ENCODE data around the gene INSR.

INSR gene

DNA sequence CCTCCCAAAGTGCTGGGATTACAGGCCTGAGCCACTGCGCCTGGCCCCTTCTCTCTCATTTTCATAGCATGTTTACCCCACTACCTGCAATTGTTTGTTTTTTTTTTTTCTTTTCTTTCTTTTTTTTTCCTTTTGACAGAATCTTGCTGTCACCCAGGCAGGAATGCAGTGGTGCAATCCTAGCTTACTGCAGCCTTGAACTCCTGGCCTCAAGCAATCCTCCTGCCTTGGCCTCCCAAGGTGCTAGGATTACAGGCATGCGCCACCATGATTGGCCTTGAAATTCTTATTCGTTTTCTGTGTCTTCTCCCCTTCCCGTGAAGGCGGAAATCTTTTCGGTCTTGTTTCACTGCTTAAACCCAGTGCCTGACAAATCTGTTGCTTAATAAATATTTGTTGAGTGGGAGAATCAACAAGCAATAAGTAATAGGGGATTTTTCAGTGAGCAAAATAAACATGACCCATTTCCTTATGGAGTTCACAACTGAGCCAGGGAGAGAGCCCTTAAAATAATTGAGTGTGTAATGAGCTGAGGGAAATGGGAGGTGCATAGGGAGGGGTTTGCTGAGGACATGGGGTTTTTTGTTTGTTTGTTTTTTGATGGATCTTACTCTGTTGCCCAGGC is 1.8 kb upstream of the INSR start:
- no peak for DNase-seq (ENCODE audit: low read depth in 2 of 3, low spot score in 2 of 3)

DNA sequence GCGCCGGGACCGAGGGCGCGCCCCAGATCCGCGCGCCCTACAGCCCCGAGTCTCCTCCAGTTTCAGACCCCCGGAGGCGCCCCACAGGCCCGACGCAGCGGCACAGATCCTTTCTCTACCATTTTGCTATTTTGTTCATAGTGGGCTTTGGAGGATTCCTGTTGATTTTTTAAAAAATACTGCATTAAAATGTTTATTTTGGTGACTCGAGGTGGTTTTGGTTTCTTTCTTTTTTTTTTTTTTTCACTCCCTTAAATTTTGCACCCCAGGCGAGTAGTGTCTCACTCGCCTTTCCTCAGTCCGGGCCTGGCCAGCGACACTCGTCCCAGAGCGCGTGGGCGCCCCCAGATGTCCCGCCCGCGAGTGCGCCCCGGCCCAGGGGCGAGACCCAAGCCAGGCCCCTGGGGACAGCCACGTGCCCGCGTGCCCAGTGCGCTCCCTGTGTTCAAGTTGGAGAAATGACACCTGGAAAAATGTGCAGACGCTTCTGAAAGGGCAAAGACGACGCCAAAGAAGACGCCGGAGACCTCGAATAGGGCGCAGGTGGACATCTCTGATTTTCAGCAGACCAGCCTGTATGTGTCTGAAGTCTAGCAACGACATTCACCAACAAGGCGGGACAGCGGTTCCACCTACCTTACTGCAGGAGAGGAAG is 471 bp upstream of the INSR start:
- DNase-seq (ENCODE audit: low read depth in 2 of 3, low spot score in 2 of 3), result peak in 1 of 3 experiments; percentile 6

DNA sequence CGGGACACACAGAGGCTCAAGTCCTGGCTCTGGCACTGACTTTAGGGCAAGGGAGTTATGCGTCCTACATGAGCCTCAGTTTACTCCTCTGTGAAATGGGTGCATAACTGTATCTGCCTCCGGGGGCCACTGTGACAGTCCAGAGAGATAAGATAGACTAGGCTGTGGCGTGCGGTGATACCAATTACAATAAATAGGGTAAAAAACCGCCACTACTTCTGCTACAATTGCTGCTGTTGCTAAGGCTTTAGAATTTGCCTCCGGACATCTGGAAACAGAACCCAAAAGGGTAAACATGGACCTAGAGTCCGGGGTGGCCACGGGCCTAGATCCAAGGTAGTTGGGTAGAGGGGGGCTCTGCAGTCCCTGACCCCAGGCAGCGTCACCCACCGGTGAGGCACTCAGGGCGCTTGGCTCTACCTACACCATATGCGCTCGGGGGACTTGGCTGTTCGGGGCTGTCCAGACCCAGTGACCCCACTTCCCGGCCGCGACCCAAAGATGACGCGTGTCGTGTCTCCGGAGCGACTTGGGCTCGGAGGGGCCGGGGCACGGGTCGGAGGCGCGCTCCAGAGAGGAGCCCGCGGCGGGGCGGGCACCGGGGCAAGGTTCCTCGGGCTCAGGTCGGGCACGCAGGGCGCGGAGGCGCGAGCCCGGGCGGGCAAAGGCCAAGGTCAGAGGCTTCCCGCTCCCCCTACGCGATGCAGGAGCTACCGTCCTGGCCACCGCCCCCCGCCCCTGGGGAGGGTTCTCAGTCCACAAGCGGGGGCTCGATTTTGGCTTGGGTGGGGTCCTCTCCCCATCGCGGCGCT is 1.1 kb downstream of the INSR start:
- no peak for DNase-seq (ENCODE audit: low read depth in 2 of 3, low spot score in 2 of 3)

DNA sequence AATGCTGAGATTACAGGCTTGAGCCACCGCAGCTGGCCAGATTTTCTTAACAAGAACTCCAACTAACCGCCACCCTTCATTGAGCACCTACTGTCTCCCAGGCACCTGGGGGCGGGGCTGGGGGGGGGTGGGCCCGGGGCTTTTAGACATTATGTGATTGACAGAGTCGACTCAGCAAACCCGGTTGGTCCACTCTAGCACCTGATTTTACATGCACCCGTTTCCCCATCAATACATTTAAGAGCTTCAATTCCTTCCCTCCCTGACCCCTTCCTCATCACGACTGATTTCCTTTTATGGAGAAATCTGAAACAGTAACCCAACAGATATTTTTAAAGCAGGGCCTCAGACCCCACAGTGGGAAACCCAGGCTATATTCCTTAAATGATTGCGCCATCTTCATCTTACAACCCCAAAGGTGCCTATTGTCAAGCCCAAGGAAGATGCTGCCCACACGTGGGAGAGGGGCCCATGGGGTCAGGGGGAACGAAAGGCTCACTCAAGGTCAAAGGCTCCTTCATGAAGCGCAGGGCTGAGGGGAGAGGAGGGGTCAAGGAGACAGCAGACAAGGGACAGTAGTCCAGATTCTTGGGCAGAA is 1.8 kb downstream of the INSR start:
- no peak for DNase-seq (ENCODE audit: low read depth in 2 of 3, low spot score in 2 of 3)

DNA sequence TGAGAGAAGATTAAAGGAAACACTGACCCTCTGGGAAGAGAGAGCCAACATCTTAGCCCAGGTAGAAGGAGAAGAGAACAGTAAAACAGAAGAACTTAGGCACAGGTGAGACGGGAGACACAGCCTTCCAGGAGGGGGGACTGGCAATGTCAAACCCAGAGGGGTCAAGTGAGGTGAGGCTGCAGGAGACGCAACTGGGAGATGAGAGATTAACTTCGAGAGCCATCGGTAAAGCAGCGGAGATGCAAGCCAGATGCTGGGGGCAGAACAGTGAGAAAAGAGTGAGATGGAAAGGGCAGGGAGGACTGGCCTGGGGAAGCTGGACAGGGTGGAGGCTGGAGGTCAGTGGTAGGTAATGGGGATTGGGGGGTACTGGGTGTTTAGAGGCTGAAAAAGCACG is 5.2 kb downstream of the INSR start:
- no peak for DNase-seq (ENCODE audit: low read depth in 2 of 3, low spot score in 2 of 3)

DNA sequence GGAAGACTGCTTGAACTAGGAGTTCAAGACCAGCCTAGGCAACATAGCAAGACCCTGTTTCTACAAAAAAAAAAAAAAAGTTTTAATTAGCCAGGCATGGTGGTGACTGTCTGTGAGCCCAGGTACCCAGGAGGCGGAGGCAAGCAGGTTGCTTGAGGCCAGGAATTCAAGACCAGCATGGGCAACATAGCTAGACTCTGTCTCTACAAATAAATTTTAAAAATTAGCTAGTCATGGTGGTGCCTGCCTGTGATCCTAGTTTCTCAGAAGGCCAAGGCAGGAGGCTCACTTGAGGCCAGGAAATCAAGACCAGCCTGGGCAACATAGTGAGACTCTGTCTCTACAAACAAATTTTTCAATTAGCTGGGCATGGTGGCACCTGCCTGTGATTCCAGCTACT is 6.1 kb downstream of the INSR start:
- DNase-seq (ENCODE audit: low read depth in 2 of 3, low spot score in 2 of 3), result no peak

DNA sequence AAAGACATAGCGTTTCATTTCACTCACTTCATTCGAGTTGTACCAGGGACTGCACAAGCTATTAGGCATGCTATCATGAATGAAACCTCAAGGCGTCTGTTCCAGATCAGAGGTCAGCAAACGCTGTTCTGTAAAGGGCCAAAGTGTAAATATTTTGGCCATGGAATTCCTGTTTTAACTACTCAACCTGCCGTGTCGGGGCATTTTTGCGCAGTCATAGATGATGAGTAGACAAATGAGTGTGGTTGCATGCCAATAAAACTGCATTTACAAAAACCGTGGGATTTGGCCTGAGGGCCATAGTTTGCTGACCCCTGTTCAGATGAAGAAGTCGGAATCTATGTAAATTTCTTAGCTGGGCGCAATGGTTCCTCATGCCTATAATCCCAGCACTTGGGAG is 6.5 kb downstream of the INSR start:
- DNase-seq (ENCODE audit: low read depth in 2 of 3, low spot score in 2 of 3), result no peak

DNA sequence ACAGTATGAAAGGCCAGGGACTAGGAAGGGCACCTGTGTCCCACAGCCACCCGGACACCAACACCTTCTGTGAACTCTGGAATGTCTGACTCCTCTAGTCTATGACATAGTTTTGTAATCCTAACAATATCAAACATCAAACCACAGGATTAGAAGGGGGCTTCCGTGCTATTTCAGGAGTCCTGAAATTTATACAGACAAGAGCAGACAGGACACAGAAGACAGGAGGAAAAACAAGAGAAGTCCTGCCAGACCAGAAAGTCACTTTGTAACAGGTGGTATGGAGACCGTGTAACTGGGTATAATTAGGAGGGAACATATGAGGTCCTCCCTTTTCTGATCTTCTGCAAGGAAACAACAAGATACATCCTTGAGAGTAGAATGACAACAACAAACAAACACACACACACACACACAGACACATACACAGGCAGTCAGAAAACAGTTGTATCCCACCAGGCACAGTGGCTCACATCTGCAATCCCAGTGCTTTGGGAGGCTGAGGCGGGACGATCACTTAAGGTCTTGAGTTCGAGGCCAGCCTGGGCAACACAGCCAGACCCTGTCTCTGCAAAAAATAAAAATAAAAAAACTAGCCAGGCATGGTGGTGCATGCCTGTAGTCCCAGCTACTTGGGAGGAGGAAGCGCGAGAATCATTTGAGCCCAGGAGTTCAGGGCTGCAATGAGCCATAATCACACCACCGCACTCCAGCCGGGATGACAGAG is 13.1 kb downstream of the INSR start:
- no peak for DNase-seq (ENCODE audit: low read depth in 2 of 3, low spot score in 2 of 3)

DNA sequence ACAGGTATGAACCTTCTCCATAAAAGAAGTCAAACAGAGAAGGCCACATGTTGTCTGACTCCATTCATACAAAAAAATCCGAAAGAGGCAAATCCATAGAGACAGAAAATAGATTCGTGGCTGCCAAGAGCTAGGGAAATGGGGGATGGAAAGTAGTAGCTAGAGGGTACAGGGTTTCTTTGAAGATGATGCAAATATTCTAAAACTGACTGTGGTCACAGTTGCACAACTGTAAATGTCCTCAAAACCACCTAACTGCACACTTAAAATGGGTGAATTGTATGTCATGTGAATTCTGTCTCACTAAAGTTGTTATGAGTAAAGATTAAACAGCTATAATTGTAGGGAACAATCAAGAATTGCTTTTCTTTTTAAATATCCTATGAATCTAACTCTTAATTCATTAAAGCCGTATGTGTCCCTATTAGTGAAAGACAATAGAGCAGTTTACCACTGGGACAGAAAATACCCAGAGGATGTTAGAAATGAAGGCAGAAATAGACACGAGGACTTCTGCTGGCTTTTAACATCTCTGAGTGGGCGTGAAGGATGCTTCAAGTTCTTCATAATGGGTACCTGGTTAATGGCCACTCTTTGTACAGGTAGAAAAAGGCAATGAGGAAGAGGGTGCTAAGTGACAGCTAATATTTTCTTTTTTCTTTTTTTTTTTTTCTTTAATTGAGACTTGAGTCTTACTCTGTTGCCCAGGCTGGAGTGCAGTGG is 21.2 kb downstream of the INSR start:
- no peak for DNase-seq (ENCODE audit: low read depth in 2 of 3, low spot score in 2 of 3)

DNA sequence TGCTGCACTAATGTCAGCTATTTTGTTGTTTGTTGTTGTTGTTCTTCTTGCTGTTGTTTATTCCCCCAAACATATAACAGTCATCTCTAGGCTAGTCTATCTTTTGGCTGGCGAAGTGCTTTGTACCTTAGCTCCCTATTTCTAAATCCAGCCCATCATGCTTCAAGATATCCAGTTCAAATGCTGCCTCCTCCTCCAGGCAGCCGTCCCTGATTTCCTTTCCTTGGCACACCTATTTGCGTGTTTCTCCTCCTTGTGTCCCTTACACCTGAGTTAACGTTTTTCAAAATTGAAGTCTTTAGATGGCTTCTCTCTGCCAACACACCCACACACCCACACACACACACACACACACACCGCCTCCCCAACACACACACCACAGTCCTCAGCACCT is 25.5 kb downstream of the INSR start:
- DNase-seq (ENCODE audit: low read depth in 2 of 3, low spot score in 2 of 3), result no peak

DNA sequence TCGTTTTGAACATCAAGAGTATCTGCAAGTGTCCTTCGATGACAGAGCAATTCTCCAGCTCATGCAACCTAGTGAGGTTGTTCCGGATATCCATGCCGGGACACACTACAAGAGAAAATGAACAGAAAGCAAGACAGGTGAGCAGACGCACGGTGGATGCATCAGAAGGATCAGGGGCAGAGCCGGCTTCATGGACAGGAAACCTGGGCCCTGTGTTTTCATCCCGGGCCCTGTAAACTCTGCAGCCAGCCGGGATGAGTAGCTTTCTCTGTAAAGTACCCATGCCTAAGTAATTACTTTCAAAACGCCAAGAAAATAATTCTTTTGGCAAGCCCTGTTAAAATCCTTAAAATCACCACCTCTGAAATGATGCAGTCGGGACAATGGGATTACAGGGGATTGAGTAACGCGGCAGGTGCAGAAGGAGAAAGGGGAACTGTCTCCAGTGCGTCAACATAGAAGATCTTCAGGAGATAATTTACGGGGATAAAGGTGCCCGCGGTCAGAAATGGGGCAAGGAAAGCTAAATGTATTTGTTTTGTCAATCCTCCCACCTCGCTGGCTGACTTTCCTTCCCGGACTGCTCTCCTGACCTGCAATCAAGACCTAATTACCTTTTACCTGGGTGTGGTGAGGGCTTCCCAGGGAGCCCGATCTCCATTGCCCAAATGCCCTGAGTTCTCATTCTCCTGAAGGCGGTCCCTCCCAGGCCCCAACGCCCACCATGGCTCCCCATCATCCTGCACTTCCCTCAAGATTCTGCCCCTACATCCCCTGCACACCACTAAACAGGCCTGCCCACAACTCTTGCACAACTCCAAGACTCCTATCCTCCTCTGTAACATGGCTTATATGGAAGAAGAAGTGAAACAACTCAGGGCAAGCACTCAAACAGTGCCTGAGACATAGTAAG is 26.2 kb downstream of the INSR start:
- DNase-seq (ENCODE audit: low read depth in 2 of 3, low spot score in 2 of 3), result no peak

DNA sequence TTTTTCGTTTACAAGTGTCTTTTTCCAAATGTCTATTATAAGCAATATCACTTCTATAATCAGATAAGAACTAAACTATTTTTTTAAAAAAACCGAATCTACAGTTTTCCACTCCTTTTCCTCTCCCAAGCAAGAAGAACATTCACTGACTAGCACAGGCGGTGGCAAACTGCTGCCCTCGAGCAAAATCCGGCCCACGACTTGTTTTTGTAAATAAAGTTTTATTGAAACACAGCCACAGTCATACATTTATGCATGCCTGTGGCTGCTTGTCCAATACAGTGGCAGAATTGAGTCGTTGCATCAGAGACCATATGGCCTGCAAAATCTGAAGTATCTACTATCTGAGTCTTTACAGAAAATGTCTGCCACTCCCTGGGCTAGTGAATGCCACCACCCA is 27.4 kb downstream of the INSR start:
- no peak for DNase-seq (ENCODE audit: low read depth in 2 of 3, low spot score in 2 of 3)

DNA sequence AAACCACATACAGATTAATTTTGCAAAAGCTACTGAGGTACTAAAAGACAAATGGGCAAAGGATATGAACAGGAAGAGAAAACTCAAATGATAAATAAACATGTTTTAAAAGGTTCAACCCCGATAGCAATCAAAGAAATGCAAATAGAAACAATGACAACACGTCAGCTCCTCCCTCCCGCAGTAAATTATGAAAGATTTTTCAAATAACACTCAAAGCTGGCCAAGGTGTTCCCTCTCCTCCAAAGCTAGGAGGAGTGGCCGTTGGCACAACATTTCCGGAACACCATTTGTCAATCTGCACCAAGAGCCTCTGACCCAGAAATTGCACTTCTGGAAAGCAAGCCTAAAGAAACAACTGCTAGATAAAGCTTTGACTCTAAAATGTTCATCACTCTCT is 28.3 kb downstream of the INSR start:
- no peak for DNase-seq (ENCODE audit: low read depth in 2 of 3, low spot score in 2 of 3)

DNA sequence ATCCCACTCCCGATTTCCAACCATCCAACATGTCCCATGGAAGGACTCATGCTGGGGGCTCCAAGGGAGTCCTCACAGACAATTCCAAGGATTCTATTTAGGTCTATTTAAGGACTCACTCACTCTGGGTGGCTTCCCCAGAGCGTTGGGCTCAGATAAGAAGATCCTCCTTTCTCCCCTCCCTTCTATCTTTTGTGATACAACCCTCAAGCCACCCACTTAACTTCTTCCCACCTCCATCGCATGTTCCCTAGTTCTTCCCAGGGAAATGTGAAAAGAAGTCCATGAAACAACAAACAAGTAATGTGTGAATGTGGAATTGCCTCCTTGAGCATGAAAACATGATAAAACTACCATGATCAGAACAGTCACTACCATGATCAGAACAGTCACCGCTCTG is 29.4 kb downstream of the INSR start:
- no peak for DNase-seq (ENCODE audit: low read depth in 2 of 3, low spot score in 2 of 3)

DNA sequence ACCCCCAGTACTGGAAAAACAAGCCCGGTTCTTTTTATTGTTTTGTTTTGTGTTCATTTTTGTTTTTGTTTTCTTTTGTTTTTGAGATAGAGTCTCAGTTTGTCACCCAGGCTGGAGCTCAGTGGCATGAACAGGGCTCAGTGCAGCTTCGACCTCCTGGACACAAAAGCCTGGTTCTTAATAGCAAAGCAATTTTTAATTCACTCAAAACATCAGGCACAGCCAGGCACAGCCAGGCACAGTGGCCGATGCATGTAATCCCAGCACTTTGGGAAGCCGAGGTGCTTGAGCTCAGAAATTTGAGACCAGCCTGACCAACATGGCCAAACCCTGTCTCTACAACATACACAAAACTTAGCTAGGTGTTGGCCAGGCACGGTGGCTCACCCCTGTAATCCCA is 30.7 kb downstream of the INSR start:
- no peak for DNase-seq (ENCODE audit: low read depth in 2 of 3, low spot score in 2 of 3)

DNA sequence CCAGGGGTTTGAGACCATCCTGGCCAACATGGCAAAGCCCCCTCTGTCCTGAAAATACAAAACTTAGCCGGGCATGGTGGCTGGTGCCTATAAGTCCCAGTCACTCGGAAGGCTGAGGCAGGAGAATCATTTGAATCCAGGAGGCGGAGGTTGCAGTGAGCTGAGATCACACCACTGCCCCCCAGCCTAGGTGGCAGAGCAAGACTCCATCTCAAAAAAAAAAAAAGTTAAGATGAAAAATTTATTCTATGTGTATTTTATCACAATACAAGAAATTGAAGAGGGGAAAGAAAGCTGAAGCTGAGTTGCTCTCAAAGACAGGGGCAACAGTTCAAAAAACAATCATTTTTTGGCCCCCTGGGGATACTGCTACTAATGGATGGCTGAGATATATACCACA is 31.1 kb downstream of the INSR start:
- DNase-seq (ENCODE audit: low read depth in 2 of 3, low spot score in 2 of 3), result no peak

DNA sequence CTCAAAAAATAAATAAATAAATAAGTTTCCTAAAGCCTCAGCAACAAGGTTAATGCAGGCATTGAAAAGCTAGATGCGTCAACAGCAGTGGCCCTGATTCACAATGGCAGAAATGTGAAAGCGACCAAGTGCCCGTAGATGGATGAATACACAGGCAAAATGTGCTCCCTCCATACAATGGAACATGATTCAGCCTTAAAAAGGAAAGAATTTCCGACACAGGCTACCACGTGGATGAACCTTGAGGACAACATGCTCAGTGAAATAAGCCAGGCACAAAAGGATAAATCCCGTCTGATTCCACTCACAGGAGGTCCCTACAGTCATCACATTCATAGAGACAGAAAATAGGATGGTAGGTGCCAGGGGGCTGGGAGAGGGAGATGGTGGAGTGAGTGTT is 31.7 kb downstream of the INSR start:
- no peak for DNase-seq (ENCODE audit: low read depth in 2 of 3, low spot score in 2 of 3)

DNA sequence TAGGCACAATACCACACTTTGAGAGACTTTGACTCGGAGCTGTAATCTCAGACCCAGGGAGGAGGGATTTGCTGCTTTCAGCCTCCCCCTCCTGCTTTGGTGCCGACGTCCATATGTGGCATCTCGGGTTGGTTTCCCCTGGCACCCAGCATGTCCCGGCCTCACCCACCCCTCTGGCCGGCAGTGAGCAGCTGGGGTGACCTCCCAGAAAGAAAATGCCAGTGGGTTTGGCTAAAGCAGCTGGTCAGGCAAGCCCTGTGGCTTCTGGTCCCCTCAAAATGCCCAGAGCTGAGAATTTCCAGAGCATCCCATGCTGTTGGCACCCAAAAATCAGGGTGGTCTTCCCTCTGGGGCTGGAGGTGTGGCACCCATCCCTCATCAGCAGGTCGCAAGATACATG is 34.1 kb downstream of the INSR start:
- no peak for DNase-seq (ENCODE audit: low read depth in 2 of 3, low spot score in 2 of 3)

DNA sequence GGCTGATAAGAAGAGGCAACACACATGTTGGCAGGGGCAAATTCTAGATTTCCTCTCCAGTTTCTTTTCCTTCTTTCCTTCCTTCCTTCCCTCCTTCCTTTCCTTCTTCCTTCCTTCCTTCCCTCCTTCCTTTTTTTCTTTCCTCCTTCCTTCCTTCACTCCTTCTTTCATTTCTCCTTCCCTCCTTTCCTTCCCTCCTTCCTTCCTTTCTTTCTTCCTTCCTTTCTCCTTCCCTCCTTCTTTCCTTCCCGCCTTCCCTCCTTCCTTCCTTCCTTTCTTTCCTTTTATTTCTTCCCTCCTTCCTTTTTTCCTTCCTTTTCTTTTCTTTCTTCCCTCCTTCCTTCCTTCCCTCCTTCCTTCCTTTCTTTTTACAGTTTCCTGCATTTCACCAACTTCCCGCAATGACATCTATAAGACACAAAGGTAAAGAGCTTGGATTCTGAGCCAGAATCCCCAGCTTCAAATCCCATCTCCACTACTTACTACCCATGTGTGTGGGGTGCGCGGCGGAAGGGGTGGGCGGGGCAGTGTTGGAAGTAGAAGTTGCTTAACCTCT is 35.3 kb downstream of the INSR start:
- no peak for DNase-seq (ENCODE audit: low read depth in 2 of 3, low spot score in 2 of 3)
